ENCODE results near the gene GRIA3.

- no peak for TF ChIP-seq CTCF (IDR thresholded peaks at IDR 0.05)
- no peak for TF ChIP-seq POLR2A (IDR thresholded peaks at IDR 0.05)
Measured at GRCh38 chrX:123455693-123456092, 271.6 kb downstream of the GRIA3 start.
